ENCODE results near the gene MAGT1.

GRCh38 chrX:77795124-77795523 lies 100.1 kb downstream of the MAGT1 start:
- no peak for TF ChIP-seq CTCF (IDR thresholded peaks at IDR 0.05 in 8 of 11, conservative IDR thresholded peaks at IDR 0.05 in 3 of 11)
- TF ChIP-seq POLR2AphosphoS5 (IDR thresholded peaks at IDR 0.05): no peak

All from spleen (tissue), 7 donors.